Heart right ventricle (tissue), 16 donors: ENCODE results near the gene KLHDC10. TPM values are rescaled to one million over a fixed set of nuclear protein-coding genes. Genes with fewer than 3 reads are reported as not detected.
"Not testable (repeated sequence)": the region's sequence is repeated elsewhere in the genome, so short reads cannot be mapped to it uniquely, and the experiment has no call there.

Experiments
- ATAC-seq, 8 donors: fragments of 200-7000 bp; cut with Tn5 transposase; one replicate each; pipeline ENCODE4 v1.9.1; 2020; ENCODE audit warnings: mild to moderate bottlenecking in 8 of 8, moderate library complexity in 8 of 8, moderate number of reproducible peaks in 1 of 8
- DNase-seq, 2 donors: peaks; one replicate each; pipeline ENCODE4 v3.0.0-alpha.2; 2020
- H3K27ac ChIP-seq, 10 donors: fragments of 200-600 bp; sonication (generic) in 2 of 10; one replicate each; pipeline versions ENCODE4 v1.5.0 to v1.8.0; 2020 to 2022; ENCODE audit warnings: mild to moderate bottlenecking in 3 of 10
- H3K27me3 ChIP-seq, 7 donors: fragments of 200-600 bp; one replicate each; pipeline ENCODE4 v1.8.0; 2021 to 2022; ENCODE audit warnings: mild to moderate bottlenecking in 2 of 7
- H3K36me3 ChIP-seq, 9 donors: fragments of 200-600 bp; sonication (generic) in 1 of 9; one replicate each; pipeline versions ENCODE4 v1.5.0 to v1.8.0; 2020 to 2022; ENCODE audit warnings: mild to moderate bottlenecking in 2 of 9
- H3K4me1 ChIP-seq, 9 donors: fragments of 200-600 bp; sonication (generic) in 1 of 9; one replicate each; pipeline versions ENCODE4 v1.5.0 to v1.8.0; 2020 to 2022; ENCODE audit warnings: mild to moderate bottlenecking in 4 of 9
- H3K4me3 ChIP-seq, 10 donors: fragments of 200-600 bp; sonication (generic) in 2 of 10; one replicate each; pipeline versions ENCODE4 v1.5.0 to v1.8.0; 2020 to 2022; ENCODE audit warnings: mild to moderate bottlenecking in 7 of 10, moderate library complexity in 2 of 10
- H3K9me3 ChIP-seq, 11 donors: fragments of 200-600 bp in 10 of 11; sonication (generic) in 2 of 11; one replicate each; pipeline versions ENCODE4 v1.5.0 to v1.8.0; 2013 to 2022; ENCODE audit warnings: mild to moderate bottlenecking in 2 of 11, control low read depth in 1 of 11, moderate library complexity in 1 of 11
- WGBS, 2 donors: extraction: QIAGEN DNeasy Blood & Tissue Kit; methylation state at CpG; one replicate each; pipeline ENCODE4 v1.1.7; 2013; ENCODE audit warnings: inconsistent platforms in 1 of 2; 5-methylcytosine and 5-hydroxymethylcytosine counted together
- intact Hi-C, 10 donors: fragments of 100-400 bp; cut with DNase I; formaldehyde crosslinking; loops; one replicate each; pipeline versions ENCODE4 v1.11.1 to v1.14.2; 2022
- polyA plus RNA-seq, 2 donors: library from polyadenylated mRNA; stranded (reverse); fragments of 200-250 nt; gene quantifications; one replicate each; pipeline ENCODE4 v1.2.3, GENCODE V29; 2013
- total RNA-seq, 10 donors: library from RNA; stranded (reverse); fragmentation: NEBNext Ultra II Directional in 3 of 10; extraction: Animal tissue kit (Norgen Biotek cat#: 25700) in 3 of 10; gene quantifications; one replicate each; pipeline versions ENCODE4 v1.2.1 to v1.2.4, GENCODE V29; 2021 to 2023
- TF ChIP-seq, protein P1 (sequence below), 9 donors: fragments of 200-600 bp; sonication (generic) in 2 of 9; IDR thresholded peaks; one replicate each; pipeline versions ENCODE4 v1.5.0 to v1.8.0; 2021 to 2022; ENCODE audit warnings: antibody characterized with exemption in 9 of 9, mild to moderate bottlenecking in 5 of 9, moderate library complexity in 1 of 9
- donor health status: Arrhythmogenic right ventricular cardiomyopathy.
- donor health status: ischemic (EF 13 %, LVEDD 7.1; RV severe dilation, severe dysfunction).
- donor health status: healthy with polysubstance abuse.
- donor health status: DM: no; HTN: yes; CAD: no.
- donor health status: DM: no; HTN: no; CAD: no.
- donor health status: ischemic (EF 25% LVEDD 6.9; RV normal size, moderate dysfunction).
- donor health status: ischemic (EF 25% LVEDD 5.7; RV mildly dilated, moderate dysfunction).
- donor health status: healthy.
- donor health status: DM: yes; HTN: yes; CAD: no.
- donor health status: Ischemic cardiomyopathy.
- donor health status: ischemic (EF 35%, LVEDD 5.7; RV mildly dilated, moderate dysfunction).
- donor health status: nonischemic (EF 11% LVEDD 7.7; RV severe dilation, severe dysfunction).
- donor health status: DM: yes; HTN: yes; CAD: no.
- donor health status: PGD.
- donor health status: ischemic (EF 29% LVEDD 5.4; RV normal size, mild dysfunction).
- donor health status: nonischemic (EF 23%, LVEDD 6.1; RV moderate dilation, normal function).

KLHDC10 gene
- total and polyA plus RNA-seq, 12 donors: 9.1 to 33.7 (median 28.1) TPM

DNA sequence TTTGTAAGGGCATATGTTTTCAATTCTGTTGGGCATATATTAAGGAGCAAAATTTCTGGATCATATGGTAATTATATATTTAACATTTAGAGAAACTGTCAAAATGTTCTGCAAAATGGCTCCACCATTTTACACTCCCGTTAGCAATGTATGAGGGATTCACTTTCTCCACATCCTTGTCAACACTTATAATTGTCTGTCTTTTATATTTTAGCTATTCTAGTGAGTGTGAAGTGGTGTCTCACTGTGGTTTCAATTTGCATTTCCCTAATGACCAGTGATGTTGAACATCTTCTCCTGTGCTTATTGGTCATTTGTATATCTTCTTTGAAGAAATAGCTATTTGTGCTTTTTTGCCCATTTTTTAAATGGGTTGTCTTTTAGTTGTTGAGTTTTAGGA lies 8.1 kb upstream of the KLHDC10 start:
- Histone ChIP-seq H3K36me3 (no peaks in the 10 kb centered on the region), H3K9me3 (no peaks in the 10 kb centered on the region), H3K27ac (no peak overlapping the region), H3K4me3 (no peak overlapping the region), H3K4me1 (peaks cover 0 to 5% (median 0%) of the 10 kb centered on the region in 9 donors), H3K27me3 (peaks cover 0 to 6% (median 0%) of the 10 kb centered on the region in 7 donors)
- WGBS, 2 donors: 84% methylated on average over 1 of the region's 1 CpG
- no peak for ATAC-seq
- no peak for DNase-seq
- TF ChIP-seq, protein P1, sequence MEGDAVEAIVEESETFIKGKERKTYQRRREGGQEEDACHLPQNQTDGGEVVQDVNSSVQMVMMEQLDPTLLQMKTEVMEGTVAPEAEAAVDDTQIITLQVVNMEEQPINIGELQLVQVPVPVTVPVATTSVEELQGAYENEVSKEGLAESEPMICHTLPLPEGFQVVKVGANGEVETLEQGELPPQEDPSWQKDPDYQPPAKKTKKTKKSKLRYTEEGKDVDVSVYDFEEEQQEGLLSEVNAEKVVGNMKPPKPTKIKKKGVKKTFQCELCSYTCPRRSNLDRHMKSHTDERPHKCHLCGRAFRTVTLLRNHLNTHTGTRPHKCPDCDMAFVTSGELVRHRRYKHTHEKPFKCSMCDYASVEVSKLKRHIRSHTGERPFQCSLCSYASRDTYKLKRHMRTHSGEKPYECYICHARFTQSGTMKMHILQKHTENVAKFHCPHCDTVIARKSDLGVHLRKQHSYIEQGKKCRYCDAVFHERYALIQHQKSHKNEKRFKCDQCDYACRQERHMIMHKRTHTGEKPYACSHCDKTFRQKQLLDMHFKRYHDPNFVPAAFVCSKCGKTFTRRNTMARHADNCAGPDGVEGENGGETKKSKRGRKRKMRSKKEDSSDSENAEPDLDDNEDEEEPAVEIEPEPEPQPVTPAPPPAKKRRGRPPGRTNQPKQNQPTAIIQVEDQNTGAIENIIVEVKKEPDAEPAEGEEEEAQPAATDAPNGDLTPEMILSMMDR (IDR thresholded peaks at IDR 0.05): no peak
- intact Hi-C loops: no loop called here

DNA sequence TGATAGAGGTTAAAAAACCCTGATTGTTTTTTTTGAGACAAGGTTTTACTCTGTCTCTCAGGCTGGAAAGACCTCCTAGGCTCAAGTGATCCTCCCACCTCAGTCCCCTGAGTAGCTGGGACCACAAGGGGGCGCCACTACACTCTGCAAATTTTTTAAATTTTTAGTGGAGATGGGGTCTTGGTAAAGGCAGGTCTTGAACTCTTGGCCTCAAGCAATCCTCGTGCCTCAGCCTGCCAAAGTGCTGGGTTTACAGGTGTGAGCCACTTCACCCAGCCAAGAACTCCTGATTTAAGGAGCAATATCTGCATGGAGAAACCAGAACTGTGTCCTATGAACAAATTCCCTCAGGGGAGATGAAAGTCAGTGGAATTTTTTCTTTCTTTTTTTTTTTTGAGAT lies 7.3 kb upstream of the KLHDC10 start:
- TF ChIP-seq, protein P1 (IDR thresholded peaks at IDR 0.05): peak; percentile 31 to 85 (median 63)
- no peak overlapping the region for H3K4me3 ChIP-seq
- ATAC-seq: peak in 1 of 8 donors; percentile 36
- H3K4me1 ChIP-seq: peaks cover 0 to 5% (median 0%) of the 10 kb centered on the region in 9 donors
- peak in 1 of 2 donors; percentile 38 for DNase-seq
- H3K9me3 ChIP-seq: no peaks in the 10 kb centered on the region
- no peak overlapping the region for H3K27ac ChIP-seq
- H3K36me3 ChIP-seq: no peaks in the 10 kb centered on the region
- intact Hi-C loops: no loop called here
- H3K27me3 ChIP-seq: peaks cover 0 to 6% (median 0%) of the 10 kb centered on the region in 7 donors
- 4 to 7% methylated on average over 2 of the region's 2 CpGs for WGBS, 2 donors

DNA sequence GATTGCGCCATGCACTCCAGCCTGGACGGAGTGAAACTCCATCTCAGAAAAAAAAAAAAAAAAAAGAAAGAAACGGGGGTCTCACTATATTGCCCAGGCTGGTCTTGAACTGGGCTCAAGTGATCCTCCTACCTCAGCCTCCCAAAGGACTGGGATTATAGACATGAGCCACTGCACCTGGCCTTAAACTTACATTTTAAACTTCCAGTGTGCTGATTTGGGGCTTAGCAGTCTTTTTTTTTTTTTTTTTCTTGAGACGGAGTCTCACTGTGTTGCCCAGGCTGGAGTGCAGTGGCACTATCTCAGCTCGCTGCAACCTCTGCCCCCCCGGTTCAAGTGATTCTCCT lies 5.8 kb upstream of the KLHDC10 start:
- H3K36me3 ChIP-seq, DNase-seq, H3K4me3 ChIP-seq, H3K4me1 ChIP-seq, ATAC-seq, H3K27ac ChIP-seq, H3K27me3 ChIP-seq, intact Hi-C loops, H3K9me3 ChIP-seq: not testable (repeated sequence)
- WGBS, 2 donors: 90 to 92% methylated on average over 6 of the region's 6 CpGs

DNA sequence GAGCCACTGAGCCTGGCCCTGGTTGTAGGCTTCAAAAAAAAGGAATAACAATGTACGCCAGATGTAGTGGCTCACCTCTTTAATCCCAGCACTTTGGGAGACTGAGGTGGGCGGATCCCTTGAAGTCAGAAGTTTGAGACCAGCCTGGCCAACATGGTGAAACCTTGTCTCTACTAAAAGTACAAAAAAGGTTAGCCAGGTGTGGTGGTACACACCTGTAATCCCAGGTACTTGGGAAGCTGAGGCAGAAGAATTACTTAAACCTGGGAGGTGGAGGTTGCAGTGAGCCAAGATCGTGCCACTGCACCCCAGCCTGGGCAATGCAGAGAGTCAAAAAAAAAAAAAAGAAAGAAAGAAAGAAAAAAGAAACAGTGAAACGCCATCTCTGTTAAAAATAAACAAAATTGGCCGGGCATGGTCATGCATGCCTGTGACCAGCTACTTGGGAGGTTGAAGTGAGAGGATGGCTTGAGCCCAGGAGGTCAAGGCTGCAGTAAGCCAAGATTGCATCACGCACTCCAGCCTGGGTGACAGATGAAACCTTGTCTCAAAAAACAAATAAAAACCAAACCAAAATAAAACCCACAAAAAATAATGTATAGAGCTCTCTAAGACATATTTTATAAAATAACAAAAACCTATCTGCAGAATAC lies 4.7 kb upstream of the KLHDC10 start:
- peaks cover 0 to 6% (median 0%) of the 10 kb centered on the region in 7 donors for H3K27me3 ChIP-seq
- H3K9me3 ChIP-seq: no peaks in the 10 kb centered on the region
- H3K4me3 ChIP-seq: no peak overlapping the region
- intact Hi-C loops: no loop called here
- TF ChIP-seq, protein P1 (IDR thresholded peaks at IDR 0.05): no peak
- 76 to 82% methylated on average over 6 of the region's 6 CpGs for WGBS, 2 donors
- DNase-seq (no peak), ATAC-seq (no peak)
- peaks cover 0 to 6% (median 0%) of the 10 kb centered on the region in 9 donors for H3K4me1 ChIP-seq
- no peak overlapping the region for H3K27ac ChIP-seq
- H3K36me3 ChIP-seq: no peaks in the 10 kb centered on the region
